Astrocyte (in vitro differentiated cells and primary cell): ENCODE measurements around the gene UPK3BL2.
"Not testable (repeated sequence)": the region's sequence is repeated elsewhere in the genome, so short reads cannot be mapped to it uniquely, and the experiment has no call there.

ENCODE experiments used
- EZH2 ChIP-seq: IDR thresholded peaks from 2 replicates; pipeline ENCODE4 v1.6.1; 2012; ENCODE audit warnings: mild to moderate bottlenecking, low read length, inconsistent platforms; ENCODE audit not compliant: insufficient read depth
- TF ChIP-seq, protein P1 (sequence below): IDR thresholded peaks from 2 replicates; pipeline ENCODE4 v1.5.1; 2011; ENCODE audit warnings: low read depth, mild to moderate bottlenecking, inconsistent platforms, low read length, moderate library complexity; ENCODE audit not compliant: insufficient read depth

- not testable (repeated sequence) for TF ChIP-seq EZH2
- TF ChIP-seq, protein P1, sequence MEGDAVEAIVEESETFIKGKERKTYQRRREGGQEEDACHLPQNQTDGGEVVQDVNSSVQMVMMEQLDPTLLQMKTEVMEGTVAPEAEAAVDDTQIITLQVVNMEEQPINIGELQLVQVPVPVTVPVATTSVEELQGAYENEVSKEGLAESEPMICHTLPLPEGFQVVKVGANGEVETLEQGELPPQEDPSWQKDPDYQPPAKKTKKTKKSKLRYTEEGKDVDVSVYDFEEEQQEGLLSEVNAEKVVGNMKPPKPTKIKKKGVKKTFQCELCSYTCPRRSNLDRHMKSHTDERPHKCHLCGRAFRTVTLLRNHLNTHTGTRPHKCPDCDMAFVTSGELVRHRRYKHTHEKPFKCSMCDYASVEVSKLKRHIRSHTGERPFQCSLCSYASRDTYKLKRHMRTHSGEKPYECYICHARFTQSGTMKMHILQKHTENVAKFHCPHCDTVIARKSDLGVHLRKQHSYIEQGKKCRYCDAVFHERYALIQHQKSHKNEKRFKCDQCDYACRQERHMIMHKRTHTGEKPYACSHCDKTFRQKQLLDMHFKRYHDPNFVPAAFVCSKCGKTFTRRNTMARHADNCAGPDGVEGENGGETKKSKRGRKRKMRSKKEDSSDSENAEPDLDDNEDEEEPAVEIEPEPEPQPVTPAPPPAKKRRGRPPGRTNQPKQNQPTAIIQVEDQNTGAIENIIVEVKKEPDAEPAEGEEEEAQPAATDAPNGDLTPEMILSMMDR: not testable (repeated sequence)
Observed at GRCh38 chr7:102583495-102583894, 40.0 kb upstream of the UPK3BL2 start.
